Measurements from ENCODE around the gene COL2A1.

DNA sequence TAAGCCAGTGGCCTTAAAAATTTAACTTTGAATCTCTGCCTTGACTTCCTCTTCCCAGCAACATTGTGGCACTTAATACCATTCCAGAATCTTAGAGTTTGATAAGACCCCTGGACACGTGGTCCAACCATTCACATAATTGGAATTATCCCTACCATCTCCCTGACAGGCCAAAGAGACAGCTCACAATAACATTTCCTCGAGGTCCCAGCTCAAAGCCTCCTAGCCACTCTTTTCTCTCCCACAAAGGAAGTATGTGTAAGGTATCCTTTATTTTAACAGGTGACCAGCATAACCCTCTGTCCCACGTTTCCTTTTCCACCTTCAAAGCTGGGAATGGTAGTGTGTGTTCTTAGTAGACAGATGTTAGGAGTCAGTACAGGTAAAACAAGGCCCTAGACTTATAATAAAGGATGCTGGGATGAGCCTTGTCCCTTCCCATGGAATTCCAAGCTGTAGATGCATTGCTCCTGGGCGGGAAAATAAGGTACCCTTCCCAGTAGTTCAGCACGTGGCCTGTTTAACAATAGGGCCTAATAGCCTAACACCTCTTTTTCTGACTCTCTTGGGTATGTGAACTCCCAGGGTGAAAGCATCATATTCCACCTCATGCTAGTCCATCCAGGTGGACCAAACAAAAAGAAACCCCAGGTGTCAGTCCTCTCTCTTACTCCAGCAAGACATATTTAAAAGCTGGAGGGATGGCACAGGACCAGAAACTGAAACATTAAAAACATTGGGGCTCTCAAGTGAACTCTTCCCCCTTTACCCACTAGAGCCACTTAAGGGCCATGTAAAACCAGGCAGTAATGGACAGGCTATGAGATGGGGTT, 37.5 kb upstream of the COL2A1 start:
- no peak for TF ChIP-seq POLR2A (IDR thresholded peaks at IDR 0.05)
- TF ChIP-seq, protein P1, sequence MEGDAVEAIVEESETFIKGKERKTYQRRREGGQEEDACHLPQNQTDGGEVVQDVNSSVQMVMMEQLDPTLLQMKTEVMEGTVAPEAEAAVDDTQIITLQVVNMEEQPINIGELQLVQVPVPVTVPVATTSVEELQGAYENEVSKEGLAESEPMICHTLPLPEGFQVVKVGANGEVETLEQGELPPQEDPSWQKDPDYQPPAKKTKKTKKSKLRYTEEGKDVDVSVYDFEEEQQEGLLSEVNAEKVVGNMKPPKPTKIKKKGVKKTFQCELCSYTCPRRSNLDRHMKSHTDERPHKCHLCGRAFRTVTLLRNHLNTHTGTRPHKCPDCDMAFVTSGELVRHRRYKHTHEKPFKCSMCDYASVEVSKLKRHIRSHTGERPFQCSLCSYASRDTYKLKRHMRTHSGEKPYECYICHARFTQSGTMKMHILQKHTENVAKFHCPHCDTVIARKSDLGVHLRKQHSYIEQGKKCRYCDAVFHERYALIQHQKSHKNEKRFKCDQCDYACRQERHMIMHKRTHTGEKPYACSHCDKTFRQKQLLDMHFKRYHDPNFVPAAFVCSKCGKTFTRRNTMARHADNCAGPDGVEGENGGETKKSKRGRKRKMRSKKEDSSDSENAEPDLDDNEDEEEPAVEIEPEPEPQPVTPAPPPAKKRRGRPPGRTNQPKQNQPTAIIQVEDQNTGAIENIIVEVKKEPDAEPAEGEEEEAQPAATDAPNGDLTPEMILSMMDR (IDR thresholded peaks at IDR 0.05), result no peak
- TF ChIP-seq POLR2AphosphoS5 (IDR thresholded peaks at IDR 0.05), result no peak
